HEK293T (cell line): ENCODE measurements around the gene ARHGEF7.

ENCODE experiments used
- CTCF ChIA-PET: fragments of 350-600 bp; formaldehyde crosslinking; extraction: SDS; loops from one replicate; lab custom pipeline; 2021; ENCODE audit warnings: antibody characterized with exemption, inconsistent platforms; lab: Yijun Ruan, JAX
- POLR2A ChIA-PET: fragments of 350-600 bp; formaldehyde crosslinking; extraction: SDS; loops from one replicate; lab custom pipeline; 2020; ENCODE audit warnings: antibody characterized with exemption, inconsistent platforms; lab: Yijun Ruan, JAX
- DNase-seq: peaks from one replicate; pipeline ENCODE4 v3.0.0; 2012; ENCODE audit warnings: mixed read lengths; ENCODE audit errors: extremely low spot score
- ARNT ChIP-seq: fragments of 450-650 bp; IDR thresholded peaks from 2 replicates; pipeline ENCODE4 v1.6.1; 2017; ENCODE audit warnings: mild to moderate bottlenecking
- BHLHE40 ChIP-seq: fragments of 450-650 bp; IDR thresholded peaks from 2 replicates; pipeline ENCODE4 v1.6.1; 2016; ENCODE audit warnings: mild to moderate bottlenecking, moderate library complexity, borderline replicate concordance
- CTBP1 ChIP-seq: fragments of 450-650 bp; IDR thresholded peaks from 2 replicates; pipeline ENCODE4 v1.6.1; 2016; ENCODE audit warnings: borderline replicate concordance
- ELF4 ChIP-seq: fragments of 450-650 bp; IDR thresholded peaks from 2 replicates; pipeline ENCODE4 v1.6.1; 2017; ENCODE audit warnings: antibody characterized with exemption
- FOXA1 ChIP-seq: fragments of 450-650 bp; IDR thresholded peaks from 2 replicates; pipeline ENCODE4 v1.6.1; 2016; ENCODE audit warnings: mild to moderate bottlenecking
- FOXK2 ChIP-seq: fragments of 450-650 bp; IDR thresholded peaks from 2 replicates; pipeline ENCODE4 v1.6.1; 2016; ENCODE audit warnings: mild to moderate bottlenecking
- FOXM1 ChIP-seq: fragments of 450-650 bp; IDR thresholded peaks from 2 replicates; pipeline ENCODE4 v1.6.1; 2017; ENCODE audit warnings: mild to moderate bottlenecking, borderline replicate concordance
- HDGF ChIP-seq: fragments of 450-650 bp; IDR thresholded peaks from 2 replicates; pipeline ENCODE4 v1.6.1; 2017; ENCODE audit warnings: antibody characterized with exemption, borderline replicate concordance
- L3MBTL2 ChIP-seq: fragments of 450-650 bp; conservative IDR thresholded peaks from 2 replicates; pipeline ENCODE4 v1.6.1; 2016; ENCODE audit warnings: mild to moderate bottlenecking
- LEF1 ChIP-seq: fragments of 450-650 bp; IDR thresholded peaks from 2 replicates; pipeline ENCODE4 v1.6.1; 2017; ENCODE audit warnings: mild to moderate bottlenecking, borderline replicate concordance
- NFRKB ChIP-seq: fragments of 450-650 bp; IDR thresholded peaks from 2 replicates; pipeline ENCODE4 v1.6.1; 2016; ENCODE audit warnings: mild to moderate bottlenecking, moderate library complexity
- PKNOX1 ChIP-seq: fragments of 450-650 bp; IDR thresholded peaks from 2 replicates; pipeline ENCODE4 v1.6.1; 2016
- SP1 ChIP-seq: fragments of 450-650 bp; IDR thresholded peaks from 2 replicates; pipeline ENCODE4 v1.6.1; 2017
- SUZ12 ChIP-seq: fragments of 450-650 bp; IDR thresholded peaks from 2 replicates; pipeline ENCODE4 v1.6.1; 2016; ENCODE audit warnings: mild to moderate bottlenecking
- TARDBP ChIP-seq: fragments of 450-650 bp; IDR thresholded peaks from 2 replicates; pipeline ENCODE4 v1.6.1; 2016
- ZNF384 ChIP-seq: fragments of 450-650 bp; IDR thresholded peaks from 2 replicates; pipeline ENCODE4 v1.6.1; 2016

Gene ARHGEF7

DNA sequence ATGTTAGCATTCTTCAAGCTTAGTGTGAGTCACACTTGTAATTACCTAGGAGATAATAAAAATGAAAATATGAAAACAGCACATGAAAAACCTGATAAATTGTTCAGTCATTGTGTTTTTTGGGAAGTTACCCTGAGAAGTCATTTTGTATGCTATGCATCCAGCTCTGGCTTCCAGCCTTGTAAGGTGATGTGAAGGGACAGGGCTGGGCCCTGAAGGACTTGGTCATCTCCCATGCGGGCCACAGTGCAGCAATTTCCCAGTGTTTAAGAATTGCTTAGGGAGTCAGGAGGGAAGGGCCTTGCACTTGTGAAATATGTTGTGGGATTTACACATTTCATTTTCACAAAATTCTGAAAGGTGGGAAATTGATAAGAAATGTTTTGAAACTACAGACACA is 41.3 kb downstream of the ARHGEF7 start:
- TF ChIP-seq FOXA1 (no peak), LEF1 (no peak)
- DNase-seq = no peak
- CTCF ChIA-PET = no interaction called here
- POLR2A ChIA-PET = interaction anchor here (0.7 kb wide), 1 partner anchor 11 kb away, joined by 3 read pairs; no protein-coding TSS in a partner anchor

- no peak for TF ChIP-seq SUZ12
- no peak for TF ChIP-seq BHLHE40
- TF ChIP-seq SP1 = no peak
- no peak for TF ChIP-seq LEF1
- TF ChIP-seq CTBP1 = no peak
- TF ChIP-seq L3MBTL2 = no peak
- no peak for TF ChIP-seq ELF4
- no peak for TF ChIP-seq TARDBP
- TF ChIP-seq ARNT = no peak
- TF ChIP-seq PKNOX1 = no peak
- no peak for TF ChIP-seq FOXM1
- TF ChIP-seq NFRKB = no peak
- no peak for TF ChIP-seq HDGF
- no peak for TF ChIP-seq FOXK2
- no peak for TF ChIP-seq FOXA1
- no peak for TF ChIP-seq ZNF384
- DNase-seq = no peak
- CTCF ChIA-PET = interaction anchor here (0.6 kb wide), 1 partner anchor 54 kb away, joined by 4 read pairs; no protein-coding TSS in a partner anchor
- POLR2A ChIA-PET = no interaction called here
These were observed 43.2 kb downstream of the ARHGEF7 start for GRCh38 chr13:111158136-111158805.

- POLR2A ChIA-PET = no interaction called here
- CTCF ChIA-PET = no interaction called here
- DNase-seq = no peak
- TF ChIP-seq SP1 (no peak), CTBP1 (no peak), L3MBTL2 (no peak), NFRKB (no peak), ZNF384 (no peak), TARDBP (no peak), ARNT (no peak)
These were observed 44.5 kb downstream of the ARHGEF7 start for GRCh38 chr13:111159362-111160320.

GRCh38 chr13:111160648-111161047 is 45.5 kb downstream of the ARHGEF7 start:
- TF ChIP-seq LEF1 = no peak
- TF ChIP-seq BHLHE40 = no peak
- TF ChIP-seq PKNOX1 = no peak
- CTCF ChIA-PET = no interaction called here
- no peak for DNase-seq
- POLR2A ChIA-PET = no interaction called here

DNA sequence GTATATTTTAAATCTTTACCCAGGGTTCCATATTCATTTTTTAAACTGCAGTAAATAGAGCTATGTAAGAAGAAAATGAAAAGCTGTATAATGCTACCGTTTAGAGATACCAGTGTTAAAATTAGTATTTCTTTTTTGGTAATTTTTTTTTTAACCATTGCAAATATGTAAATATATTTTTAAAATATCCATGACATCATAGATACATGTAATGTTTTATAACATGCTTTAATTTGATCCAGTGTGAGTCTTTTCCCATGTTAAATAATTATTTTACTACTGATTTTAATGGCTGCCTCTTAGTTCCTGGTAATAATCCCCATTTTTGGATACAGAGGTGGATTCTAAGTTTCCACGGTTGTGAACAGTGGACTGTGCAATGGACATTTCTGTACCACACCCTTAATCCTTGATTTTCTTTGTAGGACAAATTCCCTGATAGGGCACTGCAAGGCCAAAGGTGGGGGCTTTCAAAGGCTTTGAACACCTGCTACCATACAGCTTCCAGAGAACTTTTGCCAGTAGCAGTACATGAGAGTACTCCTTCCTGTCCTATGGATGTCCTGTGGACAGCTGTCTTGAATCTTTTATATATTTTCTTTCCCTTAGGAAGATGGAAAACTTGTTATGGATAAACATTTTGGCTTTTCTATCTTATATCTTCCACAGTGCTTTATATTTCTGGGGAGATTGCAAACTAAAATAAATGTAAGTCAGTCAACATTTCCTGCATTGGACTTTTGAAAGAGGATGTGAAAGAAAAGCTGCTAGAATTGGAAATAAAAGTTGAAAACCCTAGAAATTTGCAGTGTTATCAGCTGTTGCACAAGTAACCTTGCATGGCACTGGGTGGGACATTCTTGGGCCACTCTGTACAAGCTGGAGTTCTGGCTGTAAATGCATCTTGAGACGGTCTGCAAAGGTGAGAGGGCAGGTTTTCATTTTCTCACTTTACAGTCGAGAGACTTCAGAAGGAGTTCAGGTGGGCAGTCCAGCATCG is 46.8 kb downstream of the ARHGEF7 start:
- DNase-seq = no peak
- ChIA-PET CTCF (no interaction called here), POLR2A (no interaction called here)
- no peak for TF ChIP-seq TARDBP
- no peak for TF ChIP-seq FOXK2
- no peak for TF ChIP-seq NFRKB
- no peak for TF ChIP-seq FOXM1
- no peak for TF ChIP-seq SUZ12
- TF ChIP-seq ARNT = no peak
- TF ChIP-seq SP1 = no peak

DNA sequence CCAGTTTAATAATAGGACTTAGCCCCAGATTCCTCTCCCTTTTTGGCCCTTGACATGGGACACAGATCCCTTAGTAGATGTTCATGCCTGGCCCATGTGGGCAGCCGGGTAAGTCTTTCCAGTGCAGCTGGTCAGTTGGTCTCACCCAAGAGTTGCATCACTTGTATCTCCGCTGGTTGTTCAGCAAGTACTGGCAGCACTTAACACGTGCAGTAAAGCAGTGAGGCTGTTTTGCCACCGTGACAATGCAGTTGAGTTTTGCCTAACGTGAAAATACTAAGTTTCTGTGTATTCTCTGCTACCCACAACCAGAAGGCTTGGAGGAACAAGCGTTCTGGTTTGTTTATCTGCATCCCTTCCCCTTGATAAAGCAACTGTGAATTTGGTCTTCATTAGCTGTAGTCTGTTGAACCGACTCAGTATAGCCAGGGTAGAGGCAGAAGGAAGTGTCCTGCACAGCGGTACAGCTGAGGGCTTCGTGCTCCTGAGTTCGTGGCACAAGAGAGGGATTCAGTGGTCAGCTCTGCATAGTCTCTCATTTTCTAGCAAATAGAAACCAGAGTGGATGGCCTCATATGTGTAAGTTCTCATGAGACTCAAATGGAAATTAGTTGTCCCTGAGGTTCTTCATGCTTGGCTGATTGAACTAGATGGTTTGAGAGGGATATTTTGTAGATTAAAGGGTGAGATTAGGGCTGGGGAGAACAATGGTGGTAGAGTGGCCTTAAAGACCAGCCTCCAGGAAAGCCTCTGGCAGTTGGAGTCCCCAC is 50.3 kb downstream of the ARHGEF7 start:
- no peak for TF ChIP-seq FOXM1
- TF ChIP-seq FOXK2 = no peak
- no peak for TF ChIP-seq SP1
- no peak for DNase-seq
- POLR2A ChIA-PET = no interaction called here
- CTCF ChIA-PET = interaction anchor here (0.6 kb wide), 1 partner anchor 59 kb away, joined by 3 read pairs; no protein-coding TSS in a partner anchor
